Tibial nerve (tissue), 4 donors: ENCODE measurements around the gene QSOX1.

Experiments used
- EP300 ChIP-seq, 2 donors: sonication (generic); formaldehyde crosslinking; IDR thresholded peaks; one replicate each; pipeline ENCODE4 v1.6.1; 2017; ENCODE audit warnings: antibody characterized with exemption in 2 of 2, mild to moderate bottlenecking in 1 of 2
- POLR2A ChIP-seq, 2 donors: fragments of 450-650 bp; IDR thresholded peaks; one replicate each; pipeline ENCODE4 v1.6.1; 2017; ENCODE audit warnings: antibody characterized with exemption in 2 of 2, mild to moderate bottlenecking in 2 of 2, moderate library complexity in 2 of 2
- TF ChIP-seq, protein P1 (sequence below), 5 experiments: fragments of 200-600 bp in 3 of 5; fragments of 450-650 bp in 2 of 5; sonication (generic) in 3 of 5; IDR thresholded peaks; one replicate each; pipeline ENCODE4 v1.5.1; 2016 to 2019; ENCODE audit warnings: antibody characterized with exemption in 5 of 5, mild to moderate bottlenecking in 3 of 5, moderate library complexity in 2 of 5

GRCh38 chr1:180211156-180211859 lies 56.6 kb downstream of the QSOX1 start:
- TF ChIP-seq, protein P1, sequence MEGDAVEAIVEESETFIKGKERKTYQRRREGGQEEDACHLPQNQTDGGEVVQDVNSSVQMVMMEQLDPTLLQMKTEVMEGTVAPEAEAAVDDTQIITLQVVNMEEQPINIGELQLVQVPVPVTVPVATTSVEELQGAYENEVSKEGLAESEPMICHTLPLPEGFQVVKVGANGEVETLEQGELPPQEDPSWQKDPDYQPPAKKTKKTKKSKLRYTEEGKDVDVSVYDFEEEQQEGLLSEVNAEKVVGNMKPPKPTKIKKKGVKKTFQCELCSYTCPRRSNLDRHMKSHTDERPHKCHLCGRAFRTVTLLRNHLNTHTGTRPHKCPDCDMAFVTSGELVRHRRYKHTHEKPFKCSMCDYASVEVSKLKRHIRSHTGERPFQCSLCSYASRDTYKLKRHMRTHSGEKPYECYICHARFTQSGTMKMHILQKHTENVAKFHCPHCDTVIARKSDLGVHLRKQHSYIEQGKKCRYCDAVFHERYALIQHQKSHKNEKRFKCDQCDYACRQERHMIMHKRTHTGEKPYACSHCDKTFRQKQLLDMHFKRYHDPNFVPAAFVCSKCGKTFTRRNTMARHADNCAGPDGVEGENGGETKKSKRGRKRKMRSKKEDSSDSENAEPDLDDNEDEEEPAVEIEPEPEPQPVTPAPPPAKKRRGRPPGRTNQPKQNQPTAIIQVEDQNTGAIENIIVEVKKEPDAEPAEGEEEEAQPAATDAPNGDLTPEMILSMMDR (IDR thresholded peaks at IDR 0.05) = no peak
- TF ChIP-seq POLR2A (IDR thresholded peaks at IDR 0.05) (no peak), EP300 (IDR thresholded peaks at IDR 0.05) (no peak)
